AG04450 (cell line): ENCODE results near the gene ANTXR1. TPM values are rescaled to one million over a fixed set of nuclear protein-coding genes. Genes with fewer than 3 reads are reported as not detected.

Source experiments
- CTCF ChIA-PET: fragments of 300-600, 350-600 bp; formaldehyde crosslinking; extraction: SDS; loops from one replicate; lab custom pipeline; 2022; ENCODE audit warnings: antibody characterized with exemption, inconsistent platforms; lab: Charles Lee
- POLR2A ChIA-PET: fragments of 350-600 bp; formaldehyde crosslinking; extraction: SDS; loops from one replicate; lab custom pipeline; 2021; ENCODE audit warnings: antibody characterized with exemption, inconsistent platforms; lab: Yijun Ruan, JAX
- DNase-seq: peaks from one replicate; pipeline ENCODE4 v3.0.0-alpha.2; 2011; ENCODE audit warnings: low read depth, low spot score
- H3K27ac ChIP-seq: one replicate; pipeline ENCODE4 v1.5.1; 2012; ENCODE audit warnings: low read depth, low read length, control low read depth
- H3K27me3 ChIP-seq: one replicate; pipeline ENCODE4 v1.6.0; 2012; ENCODE audit warnings: low read length; ENCODE audit not compliant: control insufficient read depth, insufficient read depth
- H3K4me3 ChIP-seq: 2 replicates; pipeline ENCODE4 v1.5.1; 2011; ENCODE audit warnings: mild to moderate bottlenecking, low read depth, low read length, control low read depth
- H3K9me3 ChIP-seq: 2 replicates; pipeline ENCODE4 v1.5.1; 2012; ENCODE audit warnings: low read length; ENCODE audit not compliant: control insufficient read depth, insufficient read depth
- CTCF ChIP-seq: IDR thresholded peaks from 2 replicates; pipeline ENCODE4 v1.5.1; 2011; ENCODE audit warnings: low read depth, low read length, control low read depth, inconsistent platforms
- polyA plus RNA-seq: library from polyadenylated mRNA; depleted of rRNA; stranded (reverse); fragments of >200 nt; gene quantifications from 2 replicates; pipeline ENCODE4 v1.2.3, GENCODE V29; 2011

The ANTXR1 gene
- polyA plus RNA-seq, 1 experiment: 113 TPM

- POLR2A ChIA-PET: interaction anchor here (0.8 to 1.9 kb wide), 2 partner anchors 22 to 116 kb away, joined by 4 to 5 read pairs; no protein-coding TSS in a partner anchor
- H3K27ac ChIP-seq: no peak overlapping the region
- peak; percentile 16; the same call in 1 of the 2 replicates for TF ChIP-seq CTCF
- no peaks in the 10 kb centered on the region for H3K9me3 ChIP-seq
- no peaks in the 10 kb centered on the region for H3K27me3 ChIP-seq
- DNase-seq: no peak
- CTCF ChIA-PET: no interaction called here
- no peak overlapping the region for H3K4me3 ChIP-seq
Observed at GRCh38 chr2:69061525-69061924, 48.5 kb downstream of the ANTXR1 start.

- Histone ChIP-seq H3K4me3 (no peak overlapping the region), H3K27me3 (no peaks in the 10 kb centered on the region), H3K27ac (no peak overlapping the region), H3K9me3 (no peaks in the 10 kb centered on the region)
- ChIA-PET CTCF (no interaction called here), POLR2A (interaction anchor here (1.9 kb wide), 1 partner anchor 21 kb away, joined by 5 read pairs; no protein-coding TSS in a partner anchor)
- DNase-seq: no peak
- TF ChIP-seq CTCF: no peak
Observed at GRCh38 chr2:69062307-69062962, 49.5 kb downstream of the ANTXR1 start.

- H3K4me3 ChIP-seq: no peak overlapping the region
- no peak for DNase-seq
- no peak overlapping the region for H3K27ac ChIP-seq
- ChIA-PET POLR2A (no interaction called here), CTCF (no interaction called here)
- TF ChIP-seq CTCF: no peak
- H3K27me3 ChIP-seq: no peaks in the 10 kb centered on the region
- no peaks in the 10 kb centered on the region for H3K9me3 ChIP-seq
Observed at GRCh38 chr2:69065735-69066336, 52.9 kb downstream of the ANTXR1 start.

GRCh38 chr2:69067026-69067630 is 54.1 kb downstream of the ANTXR1 start:
- no peak for TF ChIP-seq CTCF
- no peak for DNase-seq
- POLR2A ChIA-PET: no interaction called here
- Histone ChIP-seq H3K27ac (no peak overlapping the region), H3K4me3 (no peak overlapping the region), H3K27me3 (no peaks in the 10 kb centered on the region), H3K9me3 (no peaks in the 10 kb centered on the region)
- CTCF ChIA-PET: no interaction called here

- POLR2A ChIA-PET: no interaction called here
Observed at GRCh38 chr2:69067866-69068265, 54.9 kb downstream of the ANTXR1 start.

More at GRCh38 chr2:69067866-69068265, 54.9 kb downstream of the ANTXR1 start:
- CTCF ChIA-PET: no interaction called here
- no peak for TF ChIP-seq CTCF
- no peak for DNase-seq
- no peaks in the 10 kb centered on the region for H3K9me3 ChIP-seq
- H3K27me3 ChIP-seq: no peaks in the 10 kb centered on the region
- H3K4me3 ChIP-seq: no peak overlapping the region
- H3K27ac ChIP-seq: no peak overlapping the region
